Esophagus muscularis mucosa (tissue), 4 donors: ENCODE data around the gene PITRM1. TPM values are rescaled to one million over a fixed set of nuclear protein-coding genes. Genes with fewer than 3 reads are reported as not detected.

Experiments
- DNase-seq: peaks from one replicate; pipeline ENCODE4 v3.0.0-alpha.2; 2017; ENCODE audit errors: extremely low spot score
- H3K27ac ChIP-seq, 4 donors: fragments of 200-600 bp; sonication (generic); replicated peaks in 1 of 4; 1 replicate in 3 of 4; 2 replicates in 1 of 4; pipeline ENCODE4 v1.5.1; 2016 to 2019; ENCODE audit warnings: mild to moderate bottlenecking in 1 of 4
- H3K27me3 ChIP-seq, 4 donors: fragments of 200-600 bp; sonication (generic); one replicate each; pipeline versions ENCODE4 v1.5.1 to v1.6.0; 2016 to 2019
- H3K36me3 ChIP-seq, 4 donors: fragments of 200-600 bp; sonication (generic); one replicate each; pipeline ENCODE4 v1.5.1; 2016 to 2019
- H3K4me1 ChIP-seq, 4 donors: fragments of 200-600 bp; sonication (generic); one replicate each; pipeline ENCODE4 v1.5.1; 2016 to 2019
- H3K4me3 ChIP-seq, 4 donors: fragments of 200-600 bp; sonication (generic); 1 replicate in 2 of 4; 2 replicates in 2 of 4; pipeline ENCODE4 v1.5.1; 2016 to 2019; ENCODE audit warnings: mild to moderate bottlenecking in 4 of 4, moderate library complexity in 1 of 4
- H3K9me3 ChIP-seq, 4 donors: fragments of 200-600 bp; sonication (generic); 1 replicate in 3 of 4; 2 replicates in 1 of 4; pipeline ENCODE4 v1.5.1; 2016 to 2019
- EP300 ChIP-seq: sonication (generic); formaldehyde crosslinking; IDR thresholded peaks from one replicate; pipeline ENCODE4 v1.6.1; 2017; ENCODE audit warnings: antibody characterized with exemption
- POLR2A ChIP-seq: fragments of 450-650 bp; IDR thresholded peaks from one replicate; pipeline ENCODE4 v1.6.1; 2017; ENCODE audit warnings: antibody characterized with exemption, moderate library complexity, mild to moderate bottlenecking, low read depth
- POLR2AphosphoS5 ChIP-seq, 2 donors: sonication (generic); formaldehyde crosslinking; IDR thresholded peaks; one replicate each; pipeline ENCODE4 v1.6.1; 2017; ENCODE audit warnings: antibody characterized with exemption in 2 of 2
- WGBS: methylation state at CpG from one replicate; pipeline ENCODE4 v1.1.5; 2018; 5-methylcytosine and 5-hydroxymethylcytosine counted together
- intact Hi-C: fragments of 100-400 bp; cut with DNase I; formaldehyde crosslinking; loops from one replicate; pipeline ENCODE4 v1.15.1; 2023
- total RNA-seq, 4 donors: library from RNA; depleted of rRNA; stranded (reverse); fragments of >200 nt; gene quantifications; one replicate each; pipeline versions ENCODE4 v1.1.0 to v1.2.1, GENCODE V29; 2016
- TF ChIP-seq, protein P1 (sequence below), 3 experiments: fragments of 200-600 bp in 2 of 3; fragments of 450-650 bp in 1 of 3; sonication (generic) in 2 of 3; IDR thresholded peaks; one replicate each; pipeline ENCODE4 v1.5.1; 2017 to 2019; ENCODE audit warnings: antibody characterized with exemption in 3 of 3, mild to moderate bottlenecking in 2 of 3, moderate library complexity in 1 of 3

The PITRM1 gene
- total RNA-seq, 4 donors from 2014 or later: 75.5 to 103 (median 84.9) TPM

DNA sequence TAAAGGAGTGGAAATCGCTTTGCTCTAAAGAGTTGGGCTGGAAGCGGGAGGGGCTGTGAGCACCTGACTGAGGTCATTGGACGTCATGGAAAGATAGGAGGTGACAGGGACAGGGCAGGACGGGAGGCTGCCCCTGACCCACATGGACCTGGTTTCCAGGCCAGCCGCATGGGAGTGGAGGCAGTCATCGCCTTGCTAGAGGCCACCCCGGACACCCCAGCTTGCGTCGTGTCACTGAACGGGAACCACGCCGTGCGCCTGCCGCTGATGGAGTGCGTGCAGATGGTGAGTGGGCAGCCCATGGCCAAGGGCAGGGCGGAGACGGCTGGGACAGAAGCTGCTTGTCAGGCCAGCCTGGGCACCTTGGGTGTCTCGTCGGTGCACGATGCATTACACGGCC, 63.4 kb downstream of the PITRM1 start:
- DNase-seq: no peak
- TF ChIP-seq, protein P1, sequence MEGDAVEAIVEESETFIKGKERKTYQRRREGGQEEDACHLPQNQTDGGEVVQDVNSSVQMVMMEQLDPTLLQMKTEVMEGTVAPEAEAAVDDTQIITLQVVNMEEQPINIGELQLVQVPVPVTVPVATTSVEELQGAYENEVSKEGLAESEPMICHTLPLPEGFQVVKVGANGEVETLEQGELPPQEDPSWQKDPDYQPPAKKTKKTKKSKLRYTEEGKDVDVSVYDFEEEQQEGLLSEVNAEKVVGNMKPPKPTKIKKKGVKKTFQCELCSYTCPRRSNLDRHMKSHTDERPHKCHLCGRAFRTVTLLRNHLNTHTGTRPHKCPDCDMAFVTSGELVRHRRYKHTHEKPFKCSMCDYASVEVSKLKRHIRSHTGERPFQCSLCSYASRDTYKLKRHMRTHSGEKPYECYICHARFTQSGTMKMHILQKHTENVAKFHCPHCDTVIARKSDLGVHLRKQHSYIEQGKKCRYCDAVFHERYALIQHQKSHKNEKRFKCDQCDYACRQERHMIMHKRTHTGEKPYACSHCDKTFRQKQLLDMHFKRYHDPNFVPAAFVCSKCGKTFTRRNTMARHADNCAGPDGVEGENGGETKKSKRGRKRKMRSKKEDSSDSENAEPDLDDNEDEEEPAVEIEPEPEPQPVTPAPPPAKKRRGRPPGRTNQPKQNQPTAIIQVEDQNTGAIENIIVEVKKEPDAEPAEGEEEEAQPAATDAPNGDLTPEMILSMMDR (IDR thresholded peaks at IDR 0.05): no peak
- TF ChIP-seq POLR2A (no peak), POLR2AphosphoS5 (IDR thresholded peaks at IDR 0.05) (no peak), EP300 (no peak)
- peak overlapping the region in 3 of 4 donors; percentile 18 to 88 (median 82) for H3K27ac ChIP-seq
- intact Hi-C loops: no loop called here
- peaks cover 30 to 83% (median 57%) of the 10 kb centered on the region in 4 donors for H3K36me3 ChIP-seq
- H3K9me3 ChIP-seq: no peaks in the 10 kb centered on the region
- 93% methylated on average over 21 of the region's 21 CpGs for WGBS
- H3K4me1 ChIP-seq: peaks cover 24 to 41% (median 36%) of the 10 kb centered on the region in 4 donors
- H3K27me3 ChIP-seq: no peaks in the 10 kb centered on the region
- H3K4me3 ChIP-seq: no peak overlapping the region

GRCh38 chr10:3108575-3109105, 63.9 kb downstream of the PITRM1 start:
- TF ChIP-seq, protein P1 (IDR thresholded peaks at IDR 0.05): no peak
- TF ChIP-seq POLR2AphosphoS5 (IDR thresholded peaks at IDR 0.05) (no peak), POLR2A (no peak), EP300 (no peak)
- Histone ChIP-seq H3K4me3 (no peak overlapping the region), H3K9me3 (no peaks in the 10 kb centered on the region), H3K27me3 (no peaks in the 10 kb centered on the region), H3K36me3 (peaks cover 29 to 85% (median 58%) of the 10 kb centered on the region in 4 donors), H3K4me1 (peaks cover 26 to 46% (median 41%) of the 10 kb centered on the region in 4 donors), H3K27ac (peak overlapping the region; percentile 82 to 91 (median 86))
- DNase-seq: no peak
- WGBS: 94% methylated on average over 20 of the region's 21 CpGs
- intact Hi-C loops: no loop called here

- Histone ChIP-seq H3K9me3 (no peaks in the 10 kb centered on the region), H3K27ac (peak overlapping the region; percentile 82 to 91 (median 86)), H3K27me3 (no peaks in the 10 kb centered on the region), H3K4me3 (peak overlapping the region in 1 of 4 donors; percentile 30), H3K4me1 (peaks cover 32 to 52% (median 47%) of the 10 kb centered on the region in 4 donors), H3K36me3 (peaks cover 27 to 81% (median 55%) of the 10 kb centered on the region in 4 donors)
- WGBS: 74% methylated on average over 8 of the region's 8 CpGs
- DNase-seq: no peak
- intact Hi-C loops: no loop called here
- TF ChIP-seq EP300 (no peak), POLR2AphosphoS5 (IDR thresholded peaks at IDR 0.05) (no peak), POLR2A (no peak)
- TF ChIP-seq, protein P1 (IDR thresholded peaks at IDR 0.05): no peak
Observed at GRCh38 chr10:3108033-3108432, 64.5 kb downstream of the PITRM1 start.

DNA sequence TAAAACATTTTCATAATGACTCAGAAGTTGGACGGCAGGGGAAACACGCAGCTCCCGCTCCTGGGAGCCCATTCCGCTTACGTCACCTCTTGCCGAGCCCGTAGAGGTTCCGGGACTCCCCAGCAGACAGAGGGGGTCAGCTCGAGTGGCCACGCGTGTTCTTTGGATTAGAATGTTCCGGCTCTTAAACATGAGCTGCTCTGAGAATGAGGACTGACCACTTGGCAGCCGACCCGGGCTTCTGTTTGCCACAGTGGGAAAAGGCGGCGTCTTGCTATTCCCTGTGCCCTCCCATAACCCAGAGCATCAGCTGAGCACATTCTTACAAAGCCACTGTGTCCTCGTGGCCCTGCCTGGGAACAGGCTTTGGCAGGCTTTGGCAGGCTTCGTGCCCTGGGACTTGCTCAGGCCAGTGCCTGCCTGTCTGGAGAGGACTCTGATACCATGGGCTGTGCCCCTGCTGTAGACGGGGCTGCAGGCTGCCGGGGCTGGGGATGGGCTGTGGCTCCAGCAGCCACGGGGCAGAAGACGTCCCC, 65.1 kb downstream of the PITRM1 start:
- TF ChIP-seq, protein P1 (IDR thresholded peaks at IDR 0.05): no peak
- TF ChIP-seq POLR2A (no peak), POLR2AphosphoS5 (IDR thresholded peaks at IDR 0.05) (peak; percentile 87 to 89), EP300 (peak; percentile 84)
- 43% methylated on average over 19 of the region's 22 CpGs for WGBS
- H3K4me3 ChIP-seq: peak overlapping the region; percentile 21 to 40 (median 26)
- DNase-seq: peak; percentile 96
- peaks cover 37 to 58% (median 53%) of the 10 kb centered on the region in 4 donors for H3K4me1 ChIP-seq
- no peaks in the 10 kb centered on the region for H3K27me3 ChIP-seq
- H3K9me3 ChIP-seq: no peaks in the 10 kb centered on the region
- peaks cover 24 to 76% (median 52%) of the 10 kb centered on the region in 4 donors for H3K36me3 ChIP-seq
- intact Hi-C loops: no loop called here
- H3K27ac ChIP-seq: peak overlapping the region; percentile 82 to 91 (median 86)
